ENCODE data around the gene OTUB2.

DNA sequence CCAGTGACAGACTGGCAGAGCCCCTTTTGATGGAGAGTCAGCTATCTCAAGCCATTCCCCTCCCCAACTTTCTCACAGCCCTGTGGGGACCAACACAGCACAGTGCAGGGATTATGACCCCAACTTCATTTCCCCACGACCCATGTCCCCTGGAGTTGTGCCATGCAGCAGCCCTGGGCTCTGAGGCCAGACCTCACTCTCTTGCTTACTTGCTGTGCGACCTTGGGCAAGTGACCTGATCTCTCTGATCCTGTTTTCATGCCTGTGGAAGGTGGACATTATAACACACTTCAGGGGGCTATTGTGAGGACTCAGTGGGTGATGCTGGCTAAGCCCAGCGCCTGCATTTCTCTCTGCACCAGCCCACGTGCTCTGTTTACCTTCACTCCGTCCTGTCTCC is 14.1 kb downstream of the OTUB2 start:
- TF ChIP-seq, protein P1, sequence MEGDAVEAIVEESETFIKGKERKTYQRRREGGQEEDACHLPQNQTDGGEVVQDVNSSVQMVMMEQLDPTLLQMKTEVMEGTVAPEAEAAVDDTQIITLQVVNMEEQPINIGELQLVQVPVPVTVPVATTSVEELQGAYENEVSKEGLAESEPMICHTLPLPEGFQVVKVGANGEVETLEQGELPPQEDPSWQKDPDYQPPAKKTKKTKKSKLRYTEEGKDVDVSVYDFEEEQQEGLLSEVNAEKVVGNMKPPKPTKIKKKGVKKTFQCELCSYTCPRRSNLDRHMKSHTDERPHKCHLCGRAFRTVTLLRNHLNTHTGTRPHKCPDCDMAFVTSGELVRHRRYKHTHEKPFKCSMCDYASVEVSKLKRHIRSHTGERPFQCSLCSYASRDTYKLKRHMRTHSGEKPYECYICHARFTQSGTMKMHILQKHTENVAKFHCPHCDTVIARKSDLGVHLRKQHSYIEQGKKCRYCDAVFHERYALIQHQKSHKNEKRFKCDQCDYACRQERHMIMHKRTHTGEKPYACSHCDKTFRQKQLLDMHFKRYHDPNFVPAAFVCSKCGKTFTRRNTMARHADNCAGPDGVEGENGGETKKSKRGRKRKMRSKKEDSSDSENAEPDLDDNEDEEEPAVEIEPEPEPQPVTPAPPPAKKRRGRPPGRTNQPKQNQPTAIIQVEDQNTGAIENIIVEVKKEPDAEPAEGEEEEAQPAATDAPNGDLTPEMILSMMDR (IDR thresholded peaks at IDR 0.05) = no peak
- TF ChIP-seq POLR2A (IDR thresholded peaks at IDR 0.05) = no peak
- TF ChIP-seq EP300 (IDR thresholded peaks at IDR 0.05) = no peak
